ENCODE measurements around the gene HS6ST1. TPM values are rescaled to one million over a fixed set of nuclear protein-coding genes. Genes with fewer than 3 reads are reported as not detected.
A peak's percentile ranks its signal among the peaks of the same experiment; 100 is the strongest.

Gene HS6ST1
- total and polyA plus RNA-seq, 3 donors from 2014 or later: 58.7 to 203 (median 143) TPM

GRCh38 chr2:128282246-128282975 lies 36.3 kb downstream of the HS6ST1 start:
- WGBS, 2 donors: 61 to 100% methylated on average over 1 to 23 of the region's 24 CpGs
- H3K36me3 ChIP-seq (ENCODE audit: low read depth, missing control alignments): no peaks in the 10 kb centered on the region
- intact Hi-C loops (cut with DNase I; ENCODE audit: low total_unique reads): no loop called here
- peak overlapping the region in 1 of 2 donors; percentile 3 for H3K27ac ChIP-seq
- no peak overlapping the region for H3K4me3 ChIP-seq
- no peaks in the 10 kb centered on the region for H3K9me3 ChIP-seq
- no peak for DNase-seq
- no peaks in the 10 kb centered on the region for H3K27me3 ChIP-seq
- H3K4me1 ChIP-seq: peaks cover 51% of the 10 kb centered on the region
- TF ChIP-seq CTCF (IDR thresholded peaks at IDR 0.05): no peak
- TF ChIP-seq POLR2A (IDR thresholded peaks at IDR 0.05): no peak

- Histone ChIP-seq H3K9me3 (no peaks in the 10 kb centered on the region), H3K27ac (no peak overlapping the region), H3K4me3 (no peak overlapping the region), H3K27me3 (no peaks in the 10 kb centered on the region), H3K36me3 (ENCODE audit: low read depth, missing control alignments) (no peaks in the 10 kb centered on the region), H3K4me1 (peaks cover 46% of the 10 kb centered on the region)
- TF ChIP-seq POLR2A (IDR thresholded peaks at IDR 0.05): no peak
- TF ChIP-seq CTCF (IDR thresholded peaks at IDR 0.05): no peak
- intact Hi-C loops (cut with DNase I; ENCODE audit: low total_unique reads): no loop called here
- no peak for DNase-seq
- 44 to 69% methylated on average over 2 of the region's 2 CpGs for WGBS, 2 donors
Measured at GRCh38 chr2:128281852-128282245, 36.8 kb downstream of the HS6ST1 start.

- intact Hi-C loops (cut with DNase I; ENCODE audit: low total_unique reads): no loop called here
- H3K36me3 ChIP-seq (ENCODE audit: low read depth, missing control alignments): no peaks in the 10 kb centered on the region
- H3K4me1 ChIP-seq: peaks cover 37% of the 10 kb centered on the region
- no peak overlapping the region for H3K4me3 ChIP-seq
- H3K9me3 ChIP-seq: no peaks in the 10 kb centered on the region
- H3K27ac ChIP-seq: peak overlapping the region in 1 of 2 donors; percentile 64
- TF ChIP-seq CTCF (IDR thresholded peaks at IDR 0.05) (no peak), POLR2A (IDR thresholded peaks at IDR 0.05) (no peak)
- DNase-seq: peak; percentile 44
- no peaks in the 10 kb centered on the region for H3K27me3 ChIP-seq
- WGBS, 2 donors: 64% methylated on average over 5 of the region's 5 CpGs; no CpG with 5 or more reads in 1 of the 2 donors
Measured at GRCh38 chr2:128280901-128281321, 37.8 kb downstream of the HS6ST1 start.

GRCh38 chr2:128280158-128280871 lies 38.4 kb downstream of the HS6ST1 start:
- no peaks in the 10 kb centered on the region for H3K27me3 ChIP-seq
- DNase-seq: no peak
- WGBS, 2 donors: 40 to 58% methylated on average over 7 to 12 of the region's 12 CpGs
- H3K4me1 ChIP-seq: peaks cover 35% of the 10 kb centered on the region
- H3K9me3 ChIP-seq: no peaks in the 10 kb centered on the region
- H3K36me3 ChIP-seq (ENCODE audit: low read depth, missing control alignments): no peaks in the 10 kb centered on the region
- peak overlapping the region in 1 of 2 donors; percentile 64 for H3K27ac ChIP-seq
- intact Hi-C loops (cut with DNase I; ENCODE audit: low total_unique reads): no loop called here
- H3K4me3 ChIP-seq: no peak overlapping the region
- TF ChIP-seq POLR2A (IDR thresholded peaks at IDR 0.05) (no peak), CTCF (IDR thresholded peaks at IDR 0.05) (no peak)

Measured in testis (tissue), 3 donors.